ENCODE data around the gene USP17L18.
"Not testable (repeated sequence)": the region's sequence is repeated elsewhere in the genome, so short reads cannot be mapped to it uniquely, and the experiment has no call there.

DNA sequence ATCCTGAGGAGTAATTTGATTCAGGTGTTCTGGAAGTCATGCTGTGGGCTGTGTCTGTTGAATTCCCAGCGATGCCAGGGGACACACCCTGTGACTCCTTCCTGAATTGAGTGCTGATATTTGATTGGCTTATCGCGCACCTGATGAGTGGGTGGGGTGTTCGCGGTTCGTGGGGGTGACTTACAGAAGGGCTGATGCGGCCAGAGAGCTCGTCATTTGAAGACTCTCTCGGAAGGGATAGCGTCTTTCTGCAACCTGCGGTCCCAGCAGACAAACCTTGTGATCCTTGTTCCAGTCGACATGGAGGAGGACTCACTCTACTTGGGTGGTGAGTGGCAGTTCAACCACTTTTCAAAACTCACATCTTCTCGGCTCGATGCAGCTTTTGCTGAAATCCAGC, 23.8 kb upstream of the USP17L18 start, which contains the start of gene USP17L13:
- TF ChIP-seq ZNF565 (CRISPR knock-in tag; conservative IDR thresholded peaks at IDR 0.05; ENCODE audit: low read depth); GLIS3 (CRISPR knock-in tag; IDR thresholded peaks at IDR 0.05); ISL1 (CRISPR knock-in tag; IDR thresholded peaks at IDR 0.05): not testable (repeated sequence)
